Measurements from ENCODE around the gene JCHAIN. TPM values are rescaled to one million over a fixed set of nuclear protein-coding genes. Genes with fewer than 3 reads are reported as not detected.

JCHAIN gene
- total and polyA plus RNA-seq, 9 of the 15 experiments (the other 6 are each of a cell fraction or from before 2014, with no cell fraction given), result 0.04 to 0.68 (median 0.26) TPM; not detected in 5

DNA sequence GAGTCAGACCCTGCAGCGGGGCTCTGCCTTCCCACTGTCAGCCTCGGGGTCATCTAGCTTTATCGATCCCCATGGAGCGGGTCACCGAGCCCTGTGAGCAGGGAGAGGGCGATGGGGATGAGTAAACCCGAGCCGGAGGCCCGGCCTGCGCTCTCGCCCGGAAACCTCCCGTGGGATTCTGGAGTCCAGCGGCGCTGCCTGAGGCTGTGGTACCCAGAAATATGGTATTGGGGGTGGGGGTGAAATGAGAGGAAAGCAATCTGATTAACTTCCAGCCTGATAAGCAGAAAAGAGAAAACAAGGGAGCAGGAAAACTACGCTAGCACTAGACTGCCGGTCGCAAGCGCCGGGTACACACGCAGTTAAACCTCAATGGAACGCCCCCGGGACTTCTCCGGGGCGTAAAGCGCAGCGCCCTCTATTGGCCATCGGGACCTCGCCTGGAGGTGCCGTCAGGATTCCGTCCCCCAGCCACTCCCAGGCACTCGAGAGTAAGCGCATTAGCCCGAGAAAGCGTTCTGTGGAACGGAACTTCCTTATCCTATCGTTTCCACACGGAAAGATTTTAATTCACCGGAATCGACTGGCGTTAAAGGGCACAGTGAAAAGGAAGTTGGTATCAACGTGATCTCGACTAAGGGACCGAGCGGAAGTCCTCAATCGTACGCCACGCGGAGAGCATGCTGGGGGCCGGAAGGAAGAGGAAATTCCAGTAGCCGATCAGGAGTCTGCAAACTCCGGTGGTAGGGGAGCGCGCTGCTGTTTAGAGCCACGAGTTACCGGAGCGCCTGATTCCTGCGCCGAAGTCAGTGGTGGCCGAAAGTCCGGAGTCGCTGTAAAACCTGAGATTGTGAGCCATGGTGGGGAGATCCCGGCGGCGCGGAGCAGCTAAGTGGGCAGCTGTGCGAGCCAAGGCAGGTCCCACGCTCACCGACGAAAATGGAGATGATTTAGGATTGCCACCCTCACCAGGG is 21.8 kb upstream of the JCHAIN start, which contains the start of gene UTP3 (continued):
- TF ChIP-seq ZC3H11A (IDR thresholded peaks at IDR 0.05; ENCODE audit: low read depth, low read length) (peak; percentile 91; the same call in 1 of the 2 replicates), PHF20 (IDR thresholded peaks at IDR 0.05; ENCODE audit: partially characterized antibody) (peak; percentile 94), FOS (IDR thresholded peaks at IDR 0.05; ENCODE audit: extremely low read depth, insufficient read length) (no peak), NR2C2 (CRISPR knock-in tag; IDR thresholded peaks at IDR 0.05) (peak; percentile 75), NR2C2 (tag; IDR thresholded peaks at IDR 0.05) (peak; percentile 96), ARID1B (IDR thresholded peaks at IDR 0.05) (peak; percentile 45), DDX20 (tag; IDR thresholded peaks at IDR 0.05; ENCODE audit: low read depth) (no peak), JUNB (CRISPR knock-in tag; conservative IDR thresholded peaks at IDR 0.05) (no peak), ZNF12 (CRISPR knock-in tag; IDR thresholded peaks at IDR 0.05) (no peak), PPARD (CRISPR knock-in tag; IDR thresholded peaks at IDR 0.05) (no peak), KDM1A (IDR thresholded peaks at IDR 0.05) (no peak), STAT5B (CRISPR knock-in tag; IDR thresholded peaks at IDR 0.05) (no peak), RUNX1 (IDR thresholded peaks at IDR 0.05; ENCODE audit: low read depth) (no peak), ADNP (tag; IDR thresholded peaks at IDR 0.05) (no peak), PHF8 (IDR thresholded peaks at IDR 0.05; ENCODE audit: borderline replicate concordance, low read length) (peak; percentile 78), OTX1 (CRISPR knock-in tag; IDR thresholded peaks at IDR 0.05) (no peak), KDM2B (CRISPR knock-in tag; IDR thresholded peaks at IDR 0.05) (peak; percentile 87), TCF7 (IDR thresholded peaks at IDR 0.05; ENCODE audit: borderline replicate concordance) (peak; percentile 21; the same call in 1 of the 2 replicates), ZSCAN32 (CRISPR knock-in tag; IDR thresholded peaks at IDR 0.05) (no peak), SAP30 (IDR thresholded peaks at IDR 0.05; ENCODE audit: borderline replicate concordance, insufficient read depth, low read depth, low read length, poor library complexity, severe bottlenecking) (peak; percentile 42), BACH1 (tag; IDR thresholded peaks at IDR 0.05) (peak; percentile 64; the same call in 1 of the 2 replicates), HNRNPUL1 (IDR thresholded peaks at IDR 0.05; ENCODE audit: low read length) (no peak)
- TF ChIP-seq, protein P1, sequence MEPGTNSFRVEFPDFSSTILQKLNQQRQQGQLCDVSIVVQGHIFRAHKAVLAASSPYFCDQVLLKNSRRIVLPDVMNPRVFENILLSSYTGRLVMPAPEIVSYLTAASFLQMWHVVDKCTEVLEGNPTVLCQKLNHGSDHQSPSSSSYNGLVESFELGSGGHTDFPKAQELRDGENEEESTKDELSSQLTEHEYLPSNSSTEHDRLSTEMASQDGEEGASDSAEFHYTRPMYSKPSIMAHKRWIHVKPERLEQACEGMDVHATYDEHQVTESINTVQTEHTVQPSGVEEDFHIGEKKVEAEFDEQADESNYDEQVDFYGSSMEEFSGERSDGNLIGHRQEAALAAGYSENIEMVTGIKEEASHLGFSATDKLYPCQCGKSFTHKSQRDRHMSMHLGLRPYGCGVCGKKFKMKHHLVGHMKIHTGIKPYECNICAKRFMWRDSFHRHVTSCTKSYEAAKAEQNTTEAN (CRISPR knock-in tag; IDR thresholded peaks at IDR 0.05), result peak; percentile 63; the same call in 1 of the 2 replicates
- TF ChIP-seq, protein P2, sequence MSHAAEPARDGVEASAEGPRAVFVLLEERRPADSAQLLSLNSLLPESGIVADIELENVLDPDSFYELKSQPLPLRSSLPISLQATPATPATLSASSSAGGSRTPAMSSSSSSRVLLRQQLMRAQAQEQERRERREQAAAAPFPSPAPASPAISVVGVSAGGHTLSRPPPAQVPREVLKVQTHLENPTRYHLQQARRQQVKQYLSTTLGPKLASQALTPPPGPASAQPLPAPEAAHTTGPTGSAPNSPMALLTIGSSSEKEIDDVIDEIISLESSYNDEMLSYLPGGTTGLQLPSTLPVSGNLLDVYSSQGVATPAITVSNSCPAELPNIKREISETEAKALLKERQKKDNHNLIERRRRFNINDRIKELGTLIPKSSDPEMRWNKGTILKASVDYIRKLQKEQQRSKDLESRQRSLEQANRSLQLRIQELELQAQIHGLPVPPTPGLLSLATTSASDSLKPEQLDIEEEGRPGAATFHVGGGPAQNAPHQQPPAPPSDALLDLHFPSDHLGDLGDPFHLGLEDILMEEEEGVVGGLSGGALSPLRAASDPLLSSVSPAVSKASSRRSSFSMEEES (CRISPR knock-in tag; IDR thresholded peaks at IDR 0.05), result no peak
- TF ChIP-seq, protein P3, sequence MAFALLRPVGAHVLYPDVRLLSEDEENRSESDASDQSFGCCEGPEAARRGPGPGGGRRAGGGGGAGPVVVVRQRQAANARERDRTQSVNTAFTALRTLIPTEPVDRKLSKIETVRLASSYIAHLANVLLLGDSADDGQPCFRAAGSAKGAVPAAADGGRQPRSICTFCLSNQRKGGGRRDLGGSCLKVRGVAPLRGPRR (CRISPR knock-in tag; IDR thresholded peaks at IDR 0.05), result no peak
- TF ChIP-seq, protein P4, sequence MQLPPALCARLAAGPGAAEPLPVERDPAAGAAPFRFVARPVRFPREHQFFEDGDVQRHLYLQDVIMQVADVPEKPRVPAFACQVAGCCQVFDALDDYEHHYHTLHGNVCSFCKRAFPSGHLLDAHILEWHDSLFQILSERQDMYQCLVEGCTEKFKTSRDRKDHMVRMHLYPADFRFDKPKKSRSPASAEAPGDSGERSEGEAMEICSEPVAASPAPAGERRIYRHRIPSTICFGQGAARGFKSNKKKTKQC (CRISPR knock-in tag; IDR thresholded peaks at IDR 0.05), result peak; percentile 82
